ENCODE results near the gene COMT. TPM values are rescaled to one million over a fixed set of nuclear protein-coding genes. Genes with fewer than 3 reads are reported as not detected.

Gene COMT
- total RNA-seq, 1 donor from 2014 or later: 403 TPM

DNA sequence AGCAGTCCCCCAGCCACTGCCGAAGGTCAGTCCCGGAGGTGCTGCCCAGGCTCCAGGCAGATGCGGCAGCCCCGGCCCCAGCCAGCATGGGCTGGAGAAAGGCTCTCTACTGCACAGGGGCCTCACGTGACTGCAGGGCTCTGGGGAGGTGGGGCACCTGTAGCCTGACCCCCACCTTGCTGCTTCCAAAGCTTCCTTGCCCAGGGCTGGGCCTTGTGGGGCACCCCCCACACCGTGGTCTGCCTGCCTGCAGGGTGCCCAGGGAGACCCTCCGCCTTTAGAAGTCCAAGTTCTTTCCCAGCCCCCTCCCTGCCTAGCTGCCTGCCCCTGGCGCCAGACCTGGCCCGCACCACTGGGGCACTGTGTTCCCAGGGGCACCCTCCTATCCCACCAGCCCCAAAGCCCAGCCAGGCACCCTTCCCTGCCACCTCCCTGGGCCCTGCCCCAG, 28.5 kb downstream of the COMT start:
- Histone ChIP-seq H3K36me3 (ENCODE audit: control insufficient read depth, insufficient read depth, low read length) (peaks cover 3% of the 10 kb centered on the region), H3K27me3 (ENCODE audit: control insufficient read depth, insufficient read depth, low read length) (no peaks in the 10 kb centered on the region), H3K4me3 (ENCODE audit: low read depth, low read length) (no peak overlapping the region)
- TF ChIP-seq, protein P1, sequence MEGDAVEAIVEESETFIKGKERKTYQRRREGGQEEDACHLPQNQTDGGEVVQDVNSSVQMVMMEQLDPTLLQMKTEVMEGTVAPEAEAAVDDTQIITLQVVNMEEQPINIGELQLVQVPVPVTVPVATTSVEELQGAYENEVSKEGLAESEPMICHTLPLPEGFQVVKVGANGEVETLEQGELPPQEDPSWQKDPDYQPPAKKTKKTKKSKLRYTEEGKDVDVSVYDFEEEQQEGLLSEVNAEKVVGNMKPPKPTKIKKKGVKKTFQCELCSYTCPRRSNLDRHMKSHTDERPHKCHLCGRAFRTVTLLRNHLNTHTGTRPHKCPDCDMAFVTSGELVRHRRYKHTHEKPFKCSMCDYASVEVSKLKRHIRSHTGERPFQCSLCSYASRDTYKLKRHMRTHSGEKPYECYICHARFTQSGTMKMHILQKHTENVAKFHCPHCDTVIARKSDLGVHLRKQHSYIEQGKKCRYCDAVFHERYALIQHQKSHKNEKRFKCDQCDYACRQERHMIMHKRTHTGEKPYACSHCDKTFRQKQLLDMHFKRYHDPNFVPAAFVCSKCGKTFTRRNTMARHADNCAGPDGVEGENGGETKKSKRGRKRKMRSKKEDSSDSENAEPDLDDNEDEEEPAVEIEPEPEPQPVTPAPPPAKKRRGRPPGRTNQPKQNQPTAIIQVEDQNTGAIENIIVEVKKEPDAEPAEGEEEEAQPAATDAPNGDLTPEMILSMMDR (IDR thresholded peaks at IDR 0.05; ENCODE audit: insufficient read depth, low read length, poor library complexity, severe bottlenecking): no peak
- no peak for DNase-seq (ENCODE audit: low read depth)

DNA sequence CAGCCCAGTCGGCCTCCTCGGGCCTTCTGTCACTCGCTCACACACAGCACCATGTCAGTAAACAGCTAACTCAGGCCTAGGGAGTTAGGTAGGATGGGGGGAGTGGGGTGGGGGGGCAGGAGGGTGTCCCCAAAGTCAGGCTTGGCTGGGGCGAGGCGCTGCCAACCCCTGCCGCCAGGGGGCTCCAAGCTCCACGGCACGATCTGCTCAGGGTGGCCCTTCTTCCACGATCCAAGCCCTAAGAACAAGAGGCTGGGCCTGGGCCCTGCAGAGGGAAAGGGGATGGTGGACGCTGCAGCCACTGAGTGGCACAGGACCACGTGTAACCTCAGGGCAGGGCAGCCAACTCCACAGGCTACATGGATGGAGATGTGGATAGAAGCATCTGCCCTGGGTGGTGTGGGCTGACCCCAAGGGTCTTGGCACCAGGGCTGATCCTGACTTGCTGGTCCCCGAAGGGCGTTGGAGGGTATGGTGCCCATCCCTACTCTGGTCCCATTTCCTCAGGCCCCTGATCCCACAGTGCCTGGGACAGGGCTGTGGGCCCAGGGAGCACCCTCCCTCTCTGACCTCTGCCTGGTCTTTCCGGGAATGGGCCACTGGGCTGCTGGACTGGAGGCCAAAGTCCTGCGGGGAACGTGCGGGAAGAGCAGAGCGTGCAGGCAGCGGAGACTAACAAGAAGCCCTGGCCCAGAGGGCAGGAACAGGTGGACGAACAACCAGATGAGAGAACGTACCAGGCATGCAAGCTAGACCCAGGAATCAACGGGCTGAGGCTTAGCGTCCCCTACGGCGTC, 29.1 kb downstream of the COMT start:
- peaks cover 3% of the 10 kb centered on the region for H3K36me3 ChIP-seq (ENCODE audit: control insufficient read depth, insufficient read depth, low read length)
- TF ChIP-seq, protein P1 (IDR thresholded peaks at IDR 0.05; ENCODE audit: insufficient read depth, low read length, poor library complexity, severe bottlenecking): peak; percentile 99
- DNase-seq (ENCODE audit: low read depth): no peak

DNA sequence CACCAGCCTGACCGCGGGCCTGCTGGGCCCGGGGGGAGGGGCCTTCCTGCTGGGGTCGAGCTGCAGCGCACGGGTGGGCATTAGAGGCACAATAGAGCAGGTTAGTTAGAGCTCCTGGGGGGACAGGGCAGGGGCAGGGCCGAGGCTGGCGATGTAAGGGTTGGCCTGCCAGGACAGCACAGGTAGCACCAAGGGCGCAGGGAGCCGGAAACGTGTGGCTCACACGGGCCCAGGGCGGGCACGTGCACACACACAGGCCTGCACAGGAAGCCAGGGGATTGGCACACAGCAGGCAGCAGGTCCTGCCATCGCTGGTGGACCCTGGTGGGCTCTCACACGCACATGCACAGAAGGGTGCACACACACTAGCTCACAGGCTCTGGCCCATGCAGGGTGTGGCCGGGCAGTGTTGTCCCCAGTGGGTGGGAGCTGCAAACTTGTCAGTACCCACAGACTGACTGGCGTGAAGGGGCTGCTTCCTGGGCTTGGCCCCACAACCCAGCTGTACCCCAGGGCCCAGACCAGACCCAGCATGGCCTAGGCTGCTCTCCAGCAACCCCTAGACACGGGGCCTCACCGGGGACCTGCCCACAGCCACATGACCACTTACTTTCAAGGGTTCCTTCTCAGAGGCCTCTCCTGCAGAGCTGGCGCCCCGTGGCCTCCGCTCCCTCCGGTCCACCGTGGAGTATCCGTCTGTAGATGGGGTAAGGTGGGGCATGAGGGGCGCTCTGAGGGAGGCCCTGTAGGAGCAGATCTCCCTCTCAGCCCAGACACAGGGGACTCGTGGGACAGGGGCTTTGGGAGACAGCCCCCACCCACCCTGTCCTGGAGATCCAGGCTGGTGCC, 29.9 kb downstream of the COMT start:
- no peak for DNase-seq (ENCODE audit: low read depth)
- peaks cover 3% of the 10 kb centered on the region for H3K36me3 ChIP-seq (ENCODE audit: control insufficient read depth, insufficient read depth, low read length)
- no peak overlapping the region for H3K4me3 ChIP-seq (ENCODE audit: low read depth, low read length)
- H3K27me3 ChIP-seq (ENCODE audit: control insufficient read depth, insufficient read depth, low read length): no peaks in the 10 kb centered on the region
- TF ChIP-seq, protein P1 (IDR thresholded peaks at IDR 0.05; ENCODE audit: insufficient read depth, low read length, poor library complexity, severe bottlenecking): no peak

More for the DNA sequence above, 29.1 kb downstream of the COMT start:
- Histone ChIP-seq H3K27me3 (ENCODE audit: control insufficient read depth, insufficient read depth, low read length) (no peaks in the 10 kb centered on the region), H3K4me3 (ENCODE audit: low read depth, low read length) (no peak overlapping the region)

DNA sequence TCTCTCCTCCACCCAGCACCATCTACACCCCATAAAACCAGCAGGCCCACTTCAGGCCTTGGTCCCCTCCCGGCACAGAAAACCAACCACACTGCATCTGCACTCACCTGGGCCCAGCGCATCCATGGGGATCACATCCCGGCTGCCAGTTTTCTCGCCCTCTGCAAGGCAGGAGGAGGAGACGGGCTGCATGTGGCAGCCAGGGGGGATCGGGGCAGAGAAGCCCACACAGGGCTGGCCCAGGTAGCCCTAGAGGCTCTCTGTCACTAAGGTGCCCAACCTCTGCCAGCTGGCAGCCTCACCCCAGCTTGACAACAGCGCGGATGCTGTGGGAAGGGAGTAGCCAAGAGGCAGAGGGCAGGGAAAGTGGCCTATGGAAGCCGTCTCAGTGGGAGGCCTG, 30.7 kb downstream of the COMT start:
- no peaks in the 10 kb centered on the region for H3K27me3 ChIP-seq (ENCODE audit: control insufficient read depth, insufficient read depth, low read length)
- TF ChIP-seq, protein P1 (IDR thresholded peaks at IDR 0.05; ENCODE audit: insufficient read depth, low read length, poor library complexity, severe bottlenecking): no peak
- H3K36me3 ChIP-seq (ENCODE audit: control insufficient read depth, insufficient read depth, low read length): peaks cover 3% of the 10 kb centered on the region
- no peak overlapping the region for H3K4me3 ChIP-seq (ENCODE audit: low read depth, low read length)
- DNase-seq (ENCODE audit: low read depth): no peak

DNA sequence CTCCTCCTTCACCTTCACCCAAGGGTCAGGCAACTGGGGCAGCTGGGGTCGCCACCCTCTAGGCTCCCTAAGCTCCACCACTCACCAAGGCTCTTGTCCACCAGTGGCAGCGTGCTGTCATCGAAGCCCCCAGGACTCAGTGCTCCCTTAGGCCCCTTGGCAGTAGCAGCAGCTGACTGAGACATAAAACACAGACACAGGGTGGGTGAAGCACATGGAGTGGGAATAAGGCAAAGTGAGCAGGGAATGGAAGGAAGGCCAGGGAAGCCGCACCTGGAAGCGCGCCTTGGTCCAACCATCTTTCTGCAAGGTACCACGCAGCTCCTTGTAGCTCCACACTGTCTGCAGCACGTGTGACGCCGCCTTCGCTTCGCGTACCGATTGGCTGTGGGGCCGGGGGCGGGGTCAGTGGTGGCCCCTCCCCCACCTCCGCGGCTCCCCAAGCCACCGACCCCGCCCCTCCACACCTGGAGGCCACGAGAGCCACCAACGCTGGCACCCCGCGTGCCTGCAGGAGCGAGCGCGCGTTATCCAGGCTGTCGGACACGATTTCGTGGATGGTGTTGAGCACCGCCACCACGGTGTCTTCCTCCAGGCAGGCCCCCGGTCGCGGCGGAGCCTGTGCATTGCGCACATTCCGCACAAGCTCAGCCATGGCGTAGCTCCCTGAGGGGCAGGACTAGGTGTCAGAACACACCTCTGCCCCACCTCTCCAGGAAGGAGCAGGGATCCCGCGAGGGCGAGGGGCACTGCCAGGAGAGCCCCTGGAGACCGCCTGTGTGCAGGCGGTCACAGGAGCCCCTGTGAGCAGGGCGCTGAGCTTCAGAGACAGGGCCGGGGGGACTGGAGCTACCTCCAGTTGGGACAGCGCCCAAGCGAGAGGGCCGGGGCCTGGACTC, 31.3 kb downstream of the COMT start:
- Histone ChIP-seq H3K36me3 (ENCODE audit: control insufficient read depth, insufficient read depth, low read length) (peaks cover 3% of the 10 kb centered on the region), H3K4me3 (ENCODE audit: low read depth, low read length) (no peak overlapping the region), H3K27me3 (ENCODE audit: control insufficient read depth, insufficient read depth, low read length) (no peaks in the 10 kb centered on the region)
- TF ChIP-seq, protein P1 (IDR thresholded peaks at IDR 0.05; ENCODE audit: insufficient read depth, low read length, poor library complexity, severe bottlenecking): no peak
- no peak for DNase-seq (ENCODE audit: low read depth)
